OCI-LY7 (cell line): ENCODE results near the gene RARG. TPM values are rescaled to one million over a fixed set of nuclear protein-coding genes. Genes with fewer than 3 reads are reported as not detected.

Experiments
- BruUV-seq: library from RNA; stranded (reverse); fragments of 400-500 nt; replicated peaks from 2 replicates; lab custom pipeline; 2021; lab: Mats Ljungman, UMichigan
- CTCF ChIA-PET: fragments of 300-600 bp; sonication (Branson Sonifier 250); formaldehyde crosslinking; loops from one replicate; lab custom pipeline; 2022; ENCODE audit warnings: antibody characterized with exemption; ENCODE audit not compliant: unreplicated experiment; lab: Charles Lee
- POLR2A ChIA-PET: fragments of 300-600 bp; sonication (Branson Sonifier 250); formaldehyde crosslinking; loops from one replicate; lab custom pipeline; 2022; ENCODE audit warnings: antibody characterized with exemption; lab: Charles Lee
- DNase-seq: peaks from one replicate; pipeline ENCODE4 v3.0.0-alpha.2; 2015; ENCODE audit warnings: low spot score
- H2AFZ ChIP-seq: fragments of 200-600 bp; sonication (generic), shearing (Covaris generic); 2 replicates; pipeline ENCODE4 v1.6.1; 2014; ENCODE audit warnings: mild to moderate bottlenecking, antibody characterized with exemption, low read length, moderate library complexity
- H3K27ac ChIP-seq: fragments of 200-600 bp; sonication (generic); 2 replicates; pipeline ENCODE4 v1.5.1; 2014; ENCODE audit warnings: mixed run types, low read depth, mild to moderate bottlenecking, moderate library complexity, low read length, inconsistent platforms; ENCODE audit not compliant: poor library complexity, severe bottlenecking
- H3K36me3 ChIP-seq: fragments of 200-600 bp; sonication (generic); 2 replicates; pipeline ENCODE4 v1.6.1; 2014; ENCODE audit warnings: mild to moderate bottlenecking, antibody characterized with exemption, low read length, moderate library complexity, mixed read lengths; ENCODE audit not compliant: insufficient read depth
- H3K4me1 ChIP-seq: fragments of 200-600 bp; sonication (generic); 2 replicates; pipeline ENCODE4 v1.5.1; 2014; ENCODE audit warnings: mild to moderate bottlenecking, low read length; ENCODE audit not compliant: insufficient read depth, poor library complexity, severe bottlenecking
- H3K4me2 ChIP-seq: fragments of 200-600 bp; sonication (generic); 2 replicates; pipeline ENCODE4 v1.6.1; 2014; ENCODE audit warnings: mild to moderate bottlenecking, low read length
- H3K4me3 ChIP-seq: fragments of 200-600 bp; sonication (generic); 2 replicates; pipeline ENCODE4 v1.5.1; 2014; ENCODE audit warnings: mild to moderate bottlenecking, low read depth, low read length; ENCODE audit not compliant: poor library complexity, severe bottlenecking
- H3K79me2 ChIP-seq: fragments of 200-600 bp; sonication (generic); 2 replicates; pipeline ENCODE4 v1.6.1; 2016; ENCODE audit warnings: low read depth, mild to moderate bottlenecking, low read length, moderate library complexity, mixed read lengths; ENCODE audit not compliant: insufficient read depth
- H3K9me2 ChIP-seq: fragments of 200-600 bp; sonication (generic); 2 replicates; pipeline ENCODE4 v1.6.1; 2016; ENCODE audit warnings: mild to moderate bottlenecking, low read length, mixed read lengths; ENCODE audit not compliant: insufficient read depth
- H3K9me3 ChIP-seq: fragments of 200-600 bp; sonication (generic); 2 replicates; pipeline ENCODE4 v1.6.1; 2014; ENCODE audit warnings: mild to moderate bottlenecking, mixed run types, low read length, mixed read lengths
- H4K20me1 ChIP-seq: fragments of 200-600 bp; sonication (generic); 2 replicates; pipeline ENCODE4 v1.6.1; 2014; ENCODE audit warnings: mild to moderate bottlenecking, antibody characterized with exemption, low read length, moderate library complexity, mixed read lengths; ENCODE audit not compliant: insufficient read depth
- EZH2phosphoT487 ChIP-seq: fragments of 200-600 bp; sonication (generic); IDR thresholded peaks from 2 replicates; pipeline ENCODE4 v1.6.1; 2018; ENCODE audit warnings: low read depth, borderline replicate concordance, mild to moderate bottlenecking, mixed run types, antibody characterized with exemption, low read length, moderate library complexity, mixed read lengths
- intact Hi-C: fragments of 100-400 bp; cut with micrococcal nuclease; formaldehyde crosslinking; loops from one replicate; pipeline ENCODE4 v1.10.0; 2022; ENCODE audit not compliant: unreplicated experiment
- total RNA-seq, 2 experiments: library from RNA; depleted of rRNA in 1 of 2; stranded (reverse); fragments of >200 nt in 1 of 2; shearing (Covaris generic) in 1 of 2; gene quantifications; 2 replicates each; pipeline ENCODE4 v1.2.3, GENCODE V29; 2014 to 2022
- TF ChIP-seq, protein P1 (sequence below): fragments of 200-600 bp; sonication (generic); conservative IDR thresholded peaks from 2 replicates; pipeline ENCODE4 v1.5.1; 2014; ENCODE audit warnings: mild to moderate bottlenecking, antibody characterized with exemption, low read length, moderate library complexity, mixed read lengths

The RARG gene
- total RNA-seq, 2 experiments from 2014 or later = 7.0 to 8.4 TPM

DNA sequence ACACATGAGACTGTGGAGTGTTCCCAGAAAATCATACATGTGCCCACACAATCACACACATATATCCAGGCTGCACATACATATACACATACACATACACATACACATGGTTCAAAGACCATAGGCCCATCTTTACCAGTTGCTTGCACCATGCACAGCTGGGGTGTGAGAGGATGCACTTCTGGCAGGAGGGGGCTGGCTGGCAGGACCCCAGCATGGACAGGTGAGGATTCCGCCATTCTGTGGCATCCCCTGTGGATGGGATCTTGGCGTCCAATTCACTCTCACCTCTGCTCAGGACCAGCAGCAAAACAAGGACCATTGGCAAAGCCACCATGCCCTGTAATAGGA lies 31.9 kb downstream of the RARG start:
- Histone ChIP-seq H3K4me1 (peaks cover 72% of the 10 kb centered on the region), H4K20me1 (no peaks in the 10 kb centered on the region), H3K27ac (peak overlapping the region; percentile 98), H3K79me2 (peaks cover 51% of the 10 kb centered on the region), H3K9me3 (no peaks in the 10 kb centered on the region), H3K9me2 (no peaks in the 10 kb centered on the region), H3K36me3 (peaks cover 65% of the 10 kb centered on the region), H3K4me3 (peak overlapping the region; percentile 55), H3K4me2 (peak overlapping the region; percentile 86), H2AFZ (no peak overlapping the region)
- no peak for DNase-seq
- no peak for TF ChIP-seq EZH2phosphoT487
- TF ChIP-seq, protein P1, sequence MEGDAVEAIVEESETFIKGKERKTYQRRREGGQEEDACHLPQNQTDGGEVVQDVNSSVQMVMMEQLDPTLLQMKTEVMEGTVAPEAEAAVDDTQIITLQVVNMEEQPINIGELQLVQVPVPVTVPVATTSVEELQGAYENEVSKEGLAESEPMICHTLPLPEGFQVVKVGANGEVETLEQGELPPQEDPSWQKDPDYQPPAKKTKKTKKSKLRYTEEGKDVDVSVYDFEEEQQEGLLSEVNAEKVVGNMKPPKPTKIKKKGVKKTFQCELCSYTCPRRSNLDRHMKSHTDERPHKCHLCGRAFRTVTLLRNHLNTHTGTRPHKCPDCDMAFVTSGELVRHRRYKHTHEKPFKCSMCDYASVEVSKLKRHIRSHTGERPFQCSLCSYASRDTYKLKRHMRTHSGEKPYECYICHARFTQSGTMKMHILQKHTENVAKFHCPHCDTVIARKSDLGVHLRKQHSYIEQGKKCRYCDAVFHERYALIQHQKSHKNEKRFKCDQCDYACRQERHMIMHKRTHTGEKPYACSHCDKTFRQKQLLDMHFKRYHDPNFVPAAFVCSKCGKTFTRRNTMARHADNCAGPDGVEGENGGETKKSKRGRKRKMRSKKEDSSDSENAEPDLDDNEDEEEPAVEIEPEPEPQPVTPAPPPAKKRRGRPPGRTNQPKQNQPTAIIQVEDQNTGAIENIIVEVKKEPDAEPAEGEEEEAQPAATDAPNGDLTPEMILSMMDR = no peak
- POLR2A ChIA-PET = interaction anchor here (0.6 to 5.0 kb wide), 9 partner anchors 8 to 239 kb away, joined by 3 to 41 read pairs (median 5); partner anchors contain the start of genes CSAD, ESPL1, ITGB7 and ZNF740
- intact Hi-C loops = loop anchor here (1.0 to 10.0 kb wide), 3 partner anchors 20 to 305 kb away; partner anchors contain the start of genes CSAD, NPFF, TARBP2 and ZNF740
- CTCF ChIA-PET = interaction anchor here (0.6 to 1.2 kb wide), 4 partner anchors 11 to 134 kb away, joined by 3 to 4 read pairs (median 3); partner anchors contain the start of gene AAAS
- no TSS peak for BruUV-seq

DNA sequence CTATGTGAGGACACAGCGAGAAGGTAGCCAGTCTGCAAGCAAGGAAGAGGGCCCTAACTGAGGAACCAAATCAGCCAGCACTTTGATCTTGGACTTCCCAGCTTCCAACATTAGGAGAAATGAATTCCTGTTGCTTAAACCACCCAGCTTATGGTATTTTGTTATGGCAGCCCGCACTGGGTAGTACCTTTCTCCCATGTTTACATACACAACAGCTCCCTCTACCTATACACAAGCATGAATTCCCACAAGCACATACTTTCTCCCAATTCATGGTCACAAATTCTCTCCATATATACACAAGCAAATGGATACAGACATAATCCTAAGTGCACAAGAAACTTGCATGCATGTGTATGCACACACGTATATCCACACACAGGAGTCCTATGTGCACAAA lies 32.3 kb downstream of the RARG start:
- no TSS peak for BruUV-seq
- ChIA-PET CTCF (interaction anchor here (0.6 to 2.5 kb wide), 6 partner anchors 11 to 133 kb away, joined by 3 to 9 read pairs (median 4); partner anchors contain the start of gene AAAS), POLR2A (interaction anchor here (0.6 to 5.0 kb wide), 10 partner anchors 8 to 238 kb away, joined by 3 to 41 read pairs (median 6); partner anchors contain the start of genes CSAD, ESPL1, ITGB7 and ZNF740)
- intact Hi-C loops = loop anchor here (1.0 to 10.0 kb wide), 3 partner anchors 19 to 305 kb away; partner anchors contain the start of genes CSAD, NPFF, TARBP2 and ZNF740
- no peaks in the 10 kb centered on the region for H3K9me2 ChIP-seq
- H3K4me3 ChIP-seq = peak overlapping the region; percentile 55
- peaks cover 68% of the 10 kb centered on the region for H3K36me3 ChIP-seq
- no peak for TF ChIP-seq EZH2phosphoT487
- TF ChIP-seq, protein P1 = peak; percentile 38; the same call in 1 of the 2 replicates
- H3K4me1 ChIP-seq = peaks cover 69% of the 10 kb centered on the region
- peak overlapping the region; percentile 98 for H3K27ac ChIP-seq
- H2AFZ ChIP-seq = no peak overlapping the region
- peak overlapping the region; percentile 86 for H3K4me2 ChIP-seq
- H3K79me2 ChIP-seq = peaks cover 48% of the 10 kb centered on the region
- H4K20me1 ChIP-seq = no peaks in the 10 kb centered on the region
- H3K9me3 ChIP-seq = no peaks in the 10 kb centered on the region
- no peak for DNase-seq
